AG09319 (cell line): Measurements from ENCODE around the gene ASPN.

Source experiments
- DNase-seq: peaks from one replicate; pipeline ENCODE4 v3.0.0-alpha.2; 2010; ENCODE audit warnings: low read depth; ENCODE audit errors: extremely low read depth
- TF ChIP-seq, protein P1 (sequence below): IDR thresholded peaks from 2 replicates; pipeline ENCODE4 v1.5.1; 2011; ENCODE audit warnings: low read depth, mild to moderate bottlenecking, inconsistent platforms, low read length, moderate library complexity

Gene ASPN

GRCh38 chr9:92474587-92474986, 7.7 kb downstream of the ASPN start:
- DNase-seq = no peak
- TF ChIP-seq, protein P1, sequence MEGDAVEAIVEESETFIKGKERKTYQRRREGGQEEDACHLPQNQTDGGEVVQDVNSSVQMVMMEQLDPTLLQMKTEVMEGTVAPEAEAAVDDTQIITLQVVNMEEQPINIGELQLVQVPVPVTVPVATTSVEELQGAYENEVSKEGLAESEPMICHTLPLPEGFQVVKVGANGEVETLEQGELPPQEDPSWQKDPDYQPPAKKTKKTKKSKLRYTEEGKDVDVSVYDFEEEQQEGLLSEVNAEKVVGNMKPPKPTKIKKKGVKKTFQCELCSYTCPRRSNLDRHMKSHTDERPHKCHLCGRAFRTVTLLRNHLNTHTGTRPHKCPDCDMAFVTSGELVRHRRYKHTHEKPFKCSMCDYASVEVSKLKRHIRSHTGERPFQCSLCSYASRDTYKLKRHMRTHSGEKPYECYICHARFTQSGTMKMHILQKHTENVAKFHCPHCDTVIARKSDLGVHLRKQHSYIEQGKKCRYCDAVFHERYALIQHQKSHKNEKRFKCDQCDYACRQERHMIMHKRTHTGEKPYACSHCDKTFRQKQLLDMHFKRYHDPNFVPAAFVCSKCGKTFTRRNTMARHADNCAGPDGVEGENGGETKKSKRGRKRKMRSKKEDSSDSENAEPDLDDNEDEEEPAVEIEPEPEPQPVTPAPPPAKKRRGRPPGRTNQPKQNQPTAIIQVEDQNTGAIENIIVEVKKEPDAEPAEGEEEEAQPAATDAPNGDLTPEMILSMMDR = no peak

DNA sequence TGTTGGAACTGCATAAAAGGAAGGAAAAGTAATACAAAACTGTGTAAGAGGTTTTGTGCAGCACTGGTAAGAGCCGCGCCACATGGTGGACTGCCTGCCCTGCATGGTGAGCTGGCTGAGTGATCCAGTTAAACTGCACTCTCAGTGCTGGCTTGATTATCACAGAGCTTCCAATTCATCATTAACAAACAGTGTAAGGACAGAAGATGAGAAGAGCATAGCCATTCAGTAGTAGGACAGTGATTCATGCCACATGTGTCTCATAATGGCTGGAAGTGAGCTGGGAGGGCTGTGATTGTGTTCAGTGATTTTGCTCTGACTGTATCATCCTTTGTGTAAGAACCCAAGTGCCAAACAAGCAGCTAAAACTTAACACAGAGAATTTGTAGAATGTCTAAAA, 14.1 kb downstream of the ASPN start:
- TF ChIP-seq, protein P1 = no peak
- DNase-seq = no peak

- DNase-seq = no peak
- TF ChIP-seq, protein P1 = no peak
These were observed 14.8 kb downstream of the ASPN start for GRCh38 chr9:92467511-92467910.

DNA sequence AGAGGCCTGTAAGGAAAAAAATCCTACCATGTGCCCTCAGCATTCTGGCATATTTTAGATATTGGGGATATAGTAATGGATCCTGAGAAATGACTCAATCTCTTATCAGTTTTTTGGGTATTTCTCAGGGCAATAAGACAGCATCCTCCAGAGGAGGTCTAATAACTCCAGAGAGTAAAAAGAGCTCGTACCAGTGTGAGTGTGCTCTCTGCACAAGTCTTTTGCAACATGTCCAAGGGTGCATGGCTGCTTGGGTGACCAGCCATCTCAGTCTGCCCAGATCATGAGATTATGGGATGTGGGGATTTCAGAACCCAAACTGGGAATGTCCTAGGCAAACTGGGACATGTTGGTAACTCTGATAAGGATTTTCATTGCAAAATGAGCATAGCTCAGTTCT, 15.3 kb downstream of the ASPN start:
- DNase-seq = no peak
- TF ChIP-seq, protein P1 = no peak

DNA sequence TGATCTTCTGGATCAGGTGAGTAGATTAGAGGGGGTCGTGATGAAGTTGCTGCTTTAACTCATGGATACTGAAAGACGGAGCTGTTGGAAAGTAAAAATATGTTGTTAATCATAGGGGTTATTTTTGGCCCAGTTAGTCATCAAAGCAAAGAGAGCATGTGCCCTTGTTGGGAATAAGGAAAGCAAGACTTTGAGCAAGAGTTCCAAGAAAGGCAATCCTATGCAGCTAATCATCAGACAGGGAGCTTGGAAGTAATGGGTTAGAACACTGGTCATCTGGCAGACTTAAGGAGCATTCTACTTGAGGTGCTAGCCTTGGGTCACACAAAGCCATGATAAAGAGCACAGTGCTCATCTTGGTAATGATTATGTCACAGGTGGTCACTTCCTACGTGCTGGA, 18.3 kb downstream of the ASPN start:
- TF ChIP-seq, protein P1 = no peak
- peak; percentile 80 for DNase-seq

DNA sequence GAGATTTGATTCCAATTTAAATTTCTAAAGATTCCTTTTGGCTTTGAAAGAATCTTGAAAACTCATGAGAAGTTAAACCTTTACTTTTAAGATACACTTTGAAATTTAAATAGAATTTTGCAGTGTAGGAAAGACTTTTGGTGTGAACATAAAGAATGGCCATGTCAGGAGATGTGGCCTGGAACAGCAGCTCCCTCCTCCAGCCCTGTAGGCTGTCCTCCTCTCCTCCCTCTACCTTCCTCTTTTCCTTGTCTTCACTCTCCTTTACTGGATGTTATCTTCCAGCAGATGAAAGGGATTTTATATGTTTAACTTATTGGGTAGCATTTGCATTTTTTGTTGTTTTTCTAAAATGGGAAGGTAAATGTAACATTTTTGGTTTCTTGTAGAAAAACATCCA, 18.9 kb downstream of the ASPN start:
- no peak for DNase-seq
- TF ChIP-seq, protein P1 = no peak

- no peak for DNase-seq
- TF ChIP-seq, protein P1 = no peak
These were observed 24.7 kb downstream of the ASPN start for GRCh38 chr9:92457576-92457975.

- no peak for DNase-seq
- TF ChIP-seq, protein P1 = no peak; the same call in 1 of the 2 replicates
These were observed 27.1 kb downstream of the ASPN start for GRCh38 chr9:92455217-92455616.
